ENCODE measurements around the gene SIX5.

SIX5 gene

DNA sequence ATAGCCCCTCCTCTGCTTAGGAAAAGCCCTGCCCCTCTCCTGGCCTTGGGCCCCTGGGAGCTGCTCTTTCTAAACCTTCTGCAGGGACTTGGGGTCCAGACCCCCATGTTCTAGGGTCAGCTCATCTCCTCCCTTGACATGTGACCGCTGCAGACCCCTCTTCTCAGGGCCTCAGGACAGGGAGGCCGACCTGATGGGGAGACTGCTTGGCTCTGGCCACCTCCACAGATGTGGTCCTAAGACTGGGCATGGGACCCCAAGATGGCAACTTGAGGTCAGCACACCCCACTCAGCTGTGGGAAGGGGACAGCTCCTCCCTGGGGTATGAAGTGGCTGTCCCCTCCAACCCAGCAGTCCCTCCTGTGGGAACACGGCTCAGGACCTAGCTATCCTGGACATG lies 3.9 kb upstream of the SIX5 start:
- TF ChIP-seq FOXP2 (optimal IDR thresholded peaks at IDR 0.05; ENCODE audit: borderline replicate concordance, extremely low read depth, extremely low read length, insufficient read depth) (no peak), SIN3A (IDR thresholded peaks at IDR 0.05; ENCODE audit: borderline replicate concordance, insufficient read depth, low read length) (no peak), POLR2AphosphoS5 (IDR thresholded peaks at IDR 0.05; ENCODE audit: low read depth, low read length) (no peak; the same call in 1 of the 2 replicates), TAF1 (IDR thresholded peaks at IDR 0.05; ENCODE audit: borderline replicate concordance, insufficient read depth, low read length) (no peak)
- TF ChIP-seq, protein P1, sequence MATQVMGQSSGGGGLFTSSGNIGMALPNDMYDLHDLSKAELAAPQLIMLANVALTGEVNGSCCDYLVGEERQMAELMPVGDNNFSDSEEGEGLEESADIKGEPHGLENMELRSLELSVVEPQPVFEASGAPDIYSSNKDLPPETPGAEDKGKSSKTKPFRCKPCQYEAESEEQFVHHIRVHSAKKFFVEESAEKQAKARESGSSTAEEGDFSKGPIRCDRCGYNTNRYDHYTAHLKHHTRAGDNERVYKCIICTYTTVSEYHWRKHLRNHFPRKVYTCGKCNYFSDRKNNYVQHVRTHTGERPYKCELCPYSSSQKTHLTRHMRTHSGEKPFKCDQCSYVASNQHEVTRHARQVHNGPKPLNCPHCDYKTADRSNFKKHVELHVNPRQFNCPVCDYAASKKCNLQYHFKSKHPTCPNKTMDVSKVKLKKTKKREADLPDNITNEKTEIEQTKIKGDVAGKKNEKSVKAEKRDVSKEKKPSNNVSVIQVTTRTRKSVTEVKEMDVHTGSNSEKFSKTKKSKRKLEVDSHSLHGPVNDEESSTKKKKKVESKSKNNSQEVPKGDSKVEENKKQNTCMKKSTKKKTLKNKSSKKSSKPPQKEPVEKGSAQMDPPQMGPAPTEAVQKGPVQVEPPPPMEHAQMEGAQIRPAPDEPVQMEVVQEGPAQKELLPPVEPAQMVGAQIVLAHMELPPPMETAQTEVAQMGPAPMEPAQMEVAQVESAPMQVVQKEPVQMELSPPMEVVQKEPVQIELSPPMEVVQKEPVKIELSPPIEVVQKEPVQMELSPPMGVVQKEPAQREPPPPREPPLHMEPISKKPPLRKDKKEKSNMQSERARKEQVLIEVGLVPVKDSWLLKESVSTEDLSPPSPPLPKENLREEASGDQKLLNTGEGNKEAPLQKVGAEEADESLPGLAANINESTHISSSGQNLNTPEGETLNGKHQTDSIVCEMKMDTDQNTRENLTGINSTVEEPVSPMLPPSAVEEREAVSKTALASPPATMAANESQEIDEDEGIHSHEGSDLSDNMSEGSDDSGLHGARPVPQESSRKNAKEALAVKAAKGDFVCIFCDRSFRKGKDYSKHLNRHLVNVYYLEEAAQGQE (IDR thresholded peaks at IDR 0.05; ENCODE audit: insufficient read depth in 1 of 2, low read depth in 2 of 2, low read length in 2 of 2): no peak

DNA sequence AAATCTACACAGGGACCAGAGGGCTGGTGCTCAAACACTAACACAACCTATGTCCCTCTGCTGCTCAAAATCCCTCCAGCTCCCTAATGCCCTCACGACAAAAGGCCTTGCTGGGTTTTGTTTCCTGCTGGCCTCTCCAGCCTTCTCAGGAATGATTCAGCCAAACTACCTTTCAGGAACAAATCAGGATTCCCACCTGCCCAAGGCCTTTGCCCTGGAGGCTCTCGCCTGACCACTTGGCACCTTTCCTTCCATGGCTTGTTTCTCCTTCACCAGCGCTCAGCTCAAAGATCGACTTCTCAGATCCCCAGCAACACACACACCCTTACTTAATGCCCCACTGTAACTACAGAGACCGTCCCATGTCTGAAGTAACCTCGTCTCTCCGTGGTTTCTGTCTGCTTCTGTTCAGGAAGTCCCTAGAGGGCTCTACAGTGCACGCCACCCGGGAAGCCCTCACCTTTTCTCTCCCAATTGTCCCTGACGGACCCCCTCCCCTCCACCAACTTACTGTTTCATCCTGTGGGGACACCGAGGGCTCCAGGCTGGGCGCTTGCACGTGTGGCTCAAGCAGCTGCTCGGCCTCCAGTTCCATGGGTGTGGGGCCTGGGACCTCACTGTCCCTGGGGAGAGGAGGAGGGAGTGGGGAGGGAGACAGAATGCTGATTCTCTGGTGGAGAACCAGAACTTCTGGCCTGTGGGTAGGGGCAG lies 3.2 kb upstream of the SIX5 start:
- TF ChIP-seq POLR2AphosphoS5 (IDR thresholded peaks at IDR 0.05; ENCODE audit: low read depth, low read length) (no peak), SIN3A (IDR thresholded peaks at IDR 0.05; ENCODE audit: borderline replicate concordance, insufficient read depth, low read length) (no peak), FOXP2 (optimal IDR thresholded peaks at IDR 0.05; ENCODE audit: borderline replicate concordance, extremely low read depth, extremely low read length, insufficient read depth) (no peak), TAF1 (IDR thresholded peaks at IDR 0.05; ENCODE audit: borderline replicate concordance, insufficient read depth, low read length) (no peak)
- TF ChIP-seq, protein P1 (IDR thresholded peaks at IDR 0.05; ENCODE audit: insufficient read depth in 1 of 2, low read depth in 2 of 2, low read length in 2 of 2): no peak

DNA sequence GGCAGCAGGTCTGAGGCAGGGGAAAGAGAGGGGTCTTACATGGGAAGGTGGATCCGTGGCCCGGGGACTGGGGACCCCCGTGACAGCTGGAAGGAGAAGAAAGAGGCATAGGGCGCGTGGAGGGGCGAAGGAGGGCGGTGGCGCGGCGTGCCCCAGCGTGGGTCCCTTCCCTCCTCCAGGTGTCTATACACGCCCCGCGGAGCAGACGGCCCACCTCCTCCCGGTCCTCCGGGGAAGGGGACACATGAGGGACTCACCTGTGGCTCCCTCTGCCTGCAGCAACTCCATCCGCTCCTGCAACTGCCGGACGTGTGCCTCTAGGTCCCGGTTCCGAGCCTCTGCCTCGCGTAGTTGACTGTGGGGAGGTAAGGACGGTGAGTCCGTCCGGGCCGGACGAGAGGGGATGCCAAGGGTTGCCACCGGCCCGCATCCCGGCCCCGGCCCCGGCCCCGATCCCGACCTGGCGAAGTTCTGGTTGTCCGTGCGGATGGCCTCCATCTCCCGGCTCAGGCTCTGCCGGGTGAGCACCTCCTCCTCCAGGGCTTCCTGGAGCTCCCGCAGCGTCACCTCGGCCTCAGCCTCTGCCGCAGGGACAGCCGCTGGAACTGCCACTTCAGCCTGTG lies 2.4 kb upstream of the SIX5 start:
- TF ChIP-seq TAF1 (IDR thresholded peaks at IDR 0.05; ENCODE audit: borderline replicate concordance, insufficient read depth, low read length): no peak
- TF ChIP-seq SIN3A (IDR thresholded peaks at IDR 0.05; ENCODE audit: borderline replicate concordance, insufficient read depth, low read length): no peak
- TF ChIP-seq POLR2AphosphoS5 (IDR thresholded peaks at IDR 0.05; ENCODE audit: low read depth, low read length): no peak; the same call in 1 of the 2 replicates
- no peak for TF ChIP-seq FOXP2 (optimal IDR thresholded peaks at IDR 0.05; ENCODE audit: borderline replicate concordance, extremely low read depth, extremely low read length, insufficient read depth)
- TF ChIP-seq, protein P1 (IDR thresholded peaks at IDR 0.05; ENCODE audit: insufficient read depth in 1 of 2, low read depth in 2 of 2, low read length in 2 of 2): no peak

DNA sequence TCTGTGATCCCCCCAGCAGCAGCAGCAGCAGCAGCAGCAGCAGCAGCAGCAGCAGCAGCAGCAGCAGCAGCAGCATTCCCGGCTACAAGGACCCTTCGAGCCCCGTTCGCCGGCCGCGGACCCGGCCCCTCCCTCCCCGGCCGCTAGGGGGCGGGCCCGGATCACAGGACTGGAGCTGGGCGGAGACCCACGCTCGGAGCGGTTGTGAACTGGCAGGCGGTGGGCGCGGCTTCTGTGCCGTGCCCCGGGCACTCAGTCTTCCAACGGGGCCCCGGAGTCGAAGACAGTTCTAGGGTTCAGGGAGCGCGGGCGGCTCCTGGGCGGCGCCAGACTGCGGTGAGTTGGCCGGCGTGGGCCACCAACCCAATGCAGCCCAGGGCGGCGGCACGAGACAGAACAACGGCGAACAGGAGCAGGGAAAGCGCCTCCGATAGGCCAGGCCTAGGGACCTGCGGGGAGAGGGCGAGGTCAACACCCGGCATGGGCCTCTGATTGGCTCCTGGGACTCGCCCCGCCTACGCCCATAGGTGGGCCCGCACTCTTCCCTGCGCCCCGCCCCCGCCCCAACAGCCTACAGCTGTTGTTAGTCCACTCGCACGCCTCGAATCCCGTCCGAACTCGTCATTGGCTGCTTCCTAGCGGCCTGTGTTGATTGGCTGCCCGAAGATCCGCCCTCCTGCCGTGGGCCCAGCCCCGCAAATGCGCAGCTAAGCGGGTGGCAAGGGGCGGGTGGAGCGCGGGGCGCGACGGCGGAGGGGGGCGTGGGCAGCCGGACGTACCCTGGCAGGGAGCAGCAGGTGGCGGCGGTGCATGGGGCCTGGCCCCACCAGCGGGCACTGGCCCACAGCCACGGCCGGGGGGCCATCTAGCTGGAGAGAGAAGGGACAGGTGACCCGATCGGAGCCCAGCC lies 1.4 kb upstream of the SIX5 start:
- TF ChIP-seq, protein P1 (IDR thresholded peaks at IDR 0.05; ENCODE audit: insufficient read depth in 1 of 2, low read depth in 2 of 2, low read length in 2 of 2): no peak
- TF ChIP-seq POLR2AphosphoS5 (IDR thresholded peaks at IDR 0.05; ENCODE audit: low read depth, low read length) (peak; percentile 93), SIN3A (IDR thresholded peaks at IDR 0.05; ENCODE audit: borderline replicate concordance, insufficient read depth, low read length) (0 out of 2 replicates have a peak, but pooled peaks have one; percentile 12)
